GM18499 (cell line): ENCODE measurements around the gene TP53.
"Not testable (repeated sequence)": the region's sequence is repeated elsewhere in the genome, so short reads cannot be mapped to it uniquely, and the experiment has no call there.

Experiments used
- ATAC-seq: cut with Tn5 transposase; IDR thresholded peaks from one replicate; pipeline ENCODE4 v1.9.1; 2021; ENCODE audit warnings: moderate number of reproducible peaks; ENCODE audit not compliant: insufficient read depth, unreplicated experiment

TP53 gene

GRCh38 chr17:7640783-7641182 is 46.5 kb downstream of the TP53 start:
- ATAC-seq, result no peak

- no peak for ATAC-seq
Observed at GRCh38 chr17:7636163-7636562, 51.1 kb downstream of the TP53 start.

- no peak for ATAC-seq
Observed at GRCh38 chr17:7634384-7634783, 52.9 kb downstream of the TP53 start.

- ATAC-seq, result no peak
Observed at GRCh38 chr17:7633093-7633492, 54.2 kb downstream of the TP53 start.

- no peak for ATAC-seq
Observed at GRCh38 chr17:7632492-7632894, 54.8 kb downstream of the TP53 start.

GRCh38 chr17:7631398-7632380 is 55.6 kb downstream of the TP53 start:
- no peak for ATAC-seq

- no peak for ATAC-seq
Observed at GRCh38 chr17:7629939-7630571, 57.2 kb downstream of the TP53 start, which contains the start of gene SHBG. SHBG (plus strand) TSS chr17:7630135; CDS start chr17:7630173, 38 bp downstream.

- no peak for ATAC-seq
Observed at GRCh38 chr17:7627250-7628121, 59.8 kb downstream of the TP53 start, which contains the start of gene SAT2. SAT2 (minus strand) TSS chr17:7627821; CDS start chr17:7627635, 186 bp downstream.

GRCh38 chr17:7626956-7627249 is 60.4 kb downstream of the TP53 start:
- ATAC-seq, result no peak

GRCh38 chr17:7626307-7626706 is 61.0 kb downstream of the TP53 start:
- no peak for ATAC-seq

- not testable (repeated sequence) for ATAC-seq
Observed at GRCh38 chr17:7625749-7626148, 61.5 kb downstream of the TP53 start.

GRCh38 chr17:7623661-7624060 is 63.6 kb downstream of the TP53 start:
- no peak for ATAC-seq

- no peak for ATAC-seq
Observed at GRCh38 chr17:7620835-7621234, 66.5 kb downstream of the TP53 start.

- no peak for ATAC-seq
Observed at GRCh38 chr17:7618608-7619007, 68.7 kb downstream of the TP53 start.
